PFSK-1 (cell line): ENCODE data around the gene ZFP37.

ENCODE experiments used
- FOXP2 ChIP-seq: optimal IDR thresholded peaks from 2 replicates; pipeline ENCODE3; 2011; ENCODE audit warnings: borderline replicate concordance, control low read depth, inconsistent platforms; ENCODE audit not compliant: insufficient read depth; ENCODE audit errors: extremely low read length, extremely low read depth
- POLR2AphosphoS5 ChIP-seq: IDR thresholded peaks from 2 replicates; pipeline ENCODE4 v1.6.1; 2012; ENCODE audit warnings: low read depth, mild to moderate bottlenecking, control low read depth, low read length, moderate library complexity
- REST ChIP-seq, 2 experiments: IDR thresholded peaks; 2 replicates each; pipeline versions ENCODE4 v1.6.1 to v1.8.0; 2011 to 2012; ENCODE audit warnings: low read depth in 2 of 2, low read length in 2 of 2, control low read depth in 1 of 2, inconsistent platforms in 1 of 2, mild to moderate bottlenecking in 1 of 2, moderate library complexity in 1 of 2; ENCODE audit not compliant: insufficient read depth in 1 of 2
- SIN3A ChIP-seq: IDR thresholded peaks from 2 replicates; pipeline ENCODE4 v1.6.1; 2012; ENCODE audit warnings: mild to moderate bottlenecking, low read length, moderate library complexity, borderline replicate concordance; ENCODE audit not compliant: insufficient read depth
- TAF1 ChIP-seq: IDR thresholded peaks from 2 replicates; pipeline ENCODE4 v1.6.1; 2012; ENCODE audit warnings: low read length, control low read depth, borderline replicate concordance; ENCODE audit not compliant: insufficient read depth

DNA sequence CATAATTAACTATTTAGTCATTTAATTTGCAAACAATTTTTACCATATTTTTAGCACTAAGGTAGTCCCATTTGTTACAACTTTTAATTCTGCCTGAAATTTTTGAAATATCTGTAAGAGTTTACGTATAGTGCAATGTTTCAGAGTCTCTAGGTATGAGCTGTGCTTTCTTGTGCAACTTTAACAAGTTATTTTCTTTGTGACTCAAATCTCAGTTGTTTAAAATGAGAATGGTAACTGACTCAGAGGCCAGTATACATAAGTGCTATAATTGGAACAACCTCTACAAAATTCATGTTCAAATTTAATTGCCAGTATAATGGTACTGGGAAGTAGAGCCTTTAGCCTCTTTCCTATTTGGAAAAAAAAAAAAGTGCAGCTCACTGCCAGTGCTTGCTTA lies 30.3 kb downstream of the ZFP37 start:
- TF ChIP-seq TAF1 (no peak), POLR2AphosphoS5 (no peak), REST (IDR thresholded peaks at IDR 0.05; ENCODE audit: insufficient read depth in 1 of 2, low read depth in 2 of 2, low read length in 2 of 2) (no peak), FOXP2 (no peak), SIN3A (no peak)
